H1 (cell line): ENCODE results near the gene BCAS1. TPM values are rescaled to one million over a fixed set of nuclear protein-coding genes. Genes with fewer than 3 reads are reported as not detected.

ENCODE experiments used
- CTCF ChIA-PET: fragments of 300-600 bp; sonication (Branson Sonifier 250); formaldehyde crosslinking; loops from one replicate; lab custom pipeline; 2021; ENCODE audit not compliant: partially characterized antibody; lab: Charles Lee
- POLR2A ChIA-PET: fragments of 300-600 bp; sonication (Branson Sonifier 250); formaldehyde crosslinking; loops from one replicate; lab custom pipeline; 2021; ENCODE audit warnings: inconsistent platforms; ENCODE audit not compliant: partially characterized antibody; lab: Charles Lee
- DNase-seq, 2 experiments: peaks; one replicate each; pipeline versions ENCODE4 v3.0.0 to v3.0.0-alpha.2; 2010 to 2022; ENCODE audit warnings: low spot score in 2 of 2, low read depth in 1 of 2, mixed read lengths in 1 of 2
- FAIRE-seq: peaks from 2 replicates; lab custom pipeline; 2011; peaks lifted over from hg19 to GRCh38; lab: Jason Lieb, UNC
- H2AFZ ChIP-seq: 2 replicates; pipeline ENCODE4 v1.8.1; 2012; ENCODE audit warnings: low read length, inconsistent platforms
- H2AK5ac ChIP-seq: 2 replicates; pipeline ENCODE4 v1.6.1; 2013; ENCODE audit warnings: low read depth, low read length
- H2BK120ac ChIP-seq: replicated peaks from 2 replicates; pipeline ENCODE3; 2013; ENCODE audit warnings: low read depth, low read length, inconsistent platforms
- H2BK12ac ChIP-seq: 2 replicates; pipeline ENCODE4 v1.6.1; 2013; ENCODE audit warnings: low read depth, low read length
- H2BK15ac ChIP-seq: 2 replicates; pipeline ENCODE4 v1.6.1; 2013; ENCODE audit warnings: low read length
- H2BK20ac ChIP-seq: 2 replicates; pipeline ENCODE4 v1.6.1; 2013; ENCODE audit warnings: low read length
- H2BK5ac ChIP-seq: 2 replicates; pipeline ENCODE4 v1.6.1; 2013; ENCODE audit warnings: low read depth, low read length
- H3K14ac ChIP-seq: 2 replicates; pipeline ENCODE4 v1.6.1; 2013; ENCODE audit warnings: inconsistent platforms; ENCODE audit not compliant: insufficient read length
- H3K18ac ChIP-seq: 2 replicates; pipeline ENCODE4 v1.6.1; 2013; ENCODE audit warnings: low read length; ENCODE audit errors: extremely low read depth
- H3K23ac ChIP-seq: 2 replicates; pipeline ENCODE4 v1.6.1; 2013; ENCODE audit warnings: inconsistent platforms; ENCODE audit not compliant: insufficient read length
- H3K23me2 ChIP-seq: 2 replicates; pipeline ENCODE4 v1.6.1; 2013; ENCODE audit warnings: low read depth, low read length
- H3K27ac ChIP-seq: 2 replicates; pipeline ENCODE4 v1.6.1; 2011; ENCODE audit warnings: low read depth, low read length, inconsistent platforms
- H3K27me3 ChIP-seq, 4 experiments: replicated peaks in 1 of 4; 1 replicate in 1 of 4; 2 replicates in 3 of 4; pipeline versions ENCODE4 v1.6.1 to v1.8.1; 2011 to 2013; ENCODE audit warnings: low read length in 3 of 4, mild to moderate bottlenecking in 3 of 4, inconsistent platforms in 2 of 4, mixed read lengths in 2 of 4, moderate library complexity in 1 of 4; ENCODE audit not compliant: control insufficient read depth in 3 of 4, insufficient read depth in 3 of 4; ENCODE audit errors: extremely low read depth in 1 of 4
- H3K36me3 ChIP-seq, 4 experiments: 2 replicates each; pipeline versions ENCODE4 v1.6.1 to v1.8.1; 2011 to 2013; ENCODE audit warnings: mild to moderate bottlenecking in 4 of 4, low read length in 3 of 4, moderate library complexity in 2 of 4, control low read depth in 1 of 4, inconsistent platforms in 1 of 4; ENCODE audit not compliant: insufficient read depth in 4 of 4, control insufficient read depth in 2 of 4
- H3K4ac ChIP-seq: replicated peaks from 2 replicates; pipeline ENCODE3; 2013; ENCODE audit warnings: low read length, low read depth, mixed read lengths, inconsistent platforms; ENCODE audit not compliant: insufficient read length
- H3K4me1 ChIP-seq, 4 experiments: replicated peaks in 1 of 4; 1 replicate in 1 of 4; 2 replicates in 3 of 4; pipeline versions ENCODE4 v1.6.1 to v1.8.1; 2011 to 2013; ENCODE audit warnings: low read length in 3 of 4, inconsistent platforms in 2 of 4, mixed read lengths in 1 of 4; ENCODE audit not compliant: insufficient read depth in 4 of 4, control insufficient read depth in 3 of 4
- H3K4me2 ChIP-seq, 2 experiments: 2 replicates each; pipeline versions ENCODE4 v1.6.1 to v1.8.1; 2011 to 2013; ENCODE audit warnings: low read depth in 2 of 2, low read length in 2 of 2, control low read depth in 1 of 2, inconsistent platforms in 1 of 2, mild to moderate bottlenecking in 1 of 2; ENCODE audit not compliant: insufficient read depth in 1 of 2
- H3K4me3 ChIP-seq, 4 experiments: fragments of 200-600, 300-600 bp in 1 of 4; sonication (generic), shearing (Covaris generic), sonication (Bioruptor Twin) in 1 of 4; 2 replicates each; pipeline versions ENCODE4 v1.5.1 to v1.8.1; 2011 to 2016; ENCODE audit warnings: low read length in 4 of 4, low read depth in 3 of 4, control low read depth in 2 of 4, inconsistent platforms in 2 of 4, mild to moderate bottlenecking in 2 of 4, mixed read lengths in 1 of 4, moderate library complexity in 1 of 4; ENCODE audit not compliant: insufficient read depth in 2 of 4; ENCODE audit errors: extremely low read depth in 1 of 4
- H3K56ac ChIP-seq: replicated peaks from 2 replicates; pipeline ENCODE3; 2013; ENCODE audit warnings: low read depth, mild to moderate bottlenecking, mixed read lengths, low read length, inconsistent platforms; ENCODE audit not compliant: insufficient read length
- H3K79me1 ChIP-seq: 2 replicates; pipeline ENCODE4 v1.6.1; 2013; ENCODE audit warnings: low read depth, low read length, control low read depth
- H3K79me2 ChIP-seq, 2 experiments: 2 replicates each; pipeline versions ENCODE4 v1.6.1 to v1.8.1; 2012 to 2013; ENCODE audit warnings: low read length in 2 of 2, mild to moderate bottlenecking in 2 of 2, inconsistent platforms in 1 of 2; ENCODE audit not compliant: insufficient read depth in 2 of 2, control insufficient read depth in 1 of 2
- H3K9ac ChIP-seq, 4 experiments: replicated peaks in 1 of 4; 1 replicate in 1 of 4; 2 replicates in 3 of 4; pipeline versions ENCODE4 v1.6.1 to v1.8.1; 2011 to 2013; ENCODE audit warnings: low read depth in 3 of 4, low read length in 3 of 4, control low read depth in 2 of 4, mild to moderate bottlenecking in 2 of 4, moderate library complexity in 2 of 4, inconsistent platforms in 1 of 4; ENCODE audit errors: extremely low read depth in 1 of 4
- H3K9me3 ChIP-seq, 2 experiments: 2 replicates each; pipeline versions ENCODE4 v1.6.1 to v1.8.1; 2012 to 2013; ENCODE audit warnings: mild to moderate bottlenecking in 2 of 2, moderate library complexity in 2 of 2, control low read depth in 1 of 2, inconsistent platforms in 1 of 2, low read depth in 1 of 2, low read length in 1 of 2, mixed read lengths in 1 of 2; ENCODE audit not compliant: insufficient read depth in 2 of 2
- H4K20me1 ChIP-seq, 2 experiments: replicated peaks in 1 of 2; 2 replicates each; pipeline versions ENCODE3 to v1.8.1; 2011 to 2013; ENCODE audit warnings: inconsistent platforms in 2 of 2, low read length in 2 of 2, mild to moderate bottlenecking in 1 of 2; ENCODE audit not compliant: insufficient read depth in 2 of 2, control insufficient read depth in 1 of 2
- H4K5ac ChIP-seq: 2 replicates; pipeline ENCODE4 v1.6.1; 2013; ENCODE audit warnings: low read length, low read depth, mixed read lengths, inconsistent platforms; ENCODE audit not compliant: insufficient read length
- H4K8ac ChIP-seq: 2 replicates; pipeline ENCODE4 v1.8.0; 2013; ENCODE audit warnings: mild to moderate bottlenecking, moderate library complexity, low read length, inconsistent platforms; ENCODE audit not compliant: insufficient read depth; ENCODE audit errors: extremely low read depth
- H4K91ac ChIP-seq: replicated peaks from 2 replicates; pipeline ENCODE3; 2013; ENCODE audit warnings: low read length, mixed read lengths, inconsistent platforms; ENCODE audit not compliant: insufficient read length
- ASH2L ChIP-seq: fragments of 200-600, 300-600 bp; sonication (generic); IDR thresholded peaks from one replicate; pipeline ENCODE4 v1.7.1; 2017; ENCODE audit warnings: low read length
- POLR2A ChIP-seq, 2 experiments: IDR thresholded peaks; 1 replicate in 1 of 2; 2 replicates in 1 of 2; pipeline ENCODE4 v1.6.1; 2011; ENCODE audit warnings: low read depth in 2 of 2, low read length in 2 of 2, mild to moderate bottlenecking in 2 of 2; ENCODE audit errors: control extremely low read depth in 1 of 2
- SIN3A ChIP-seq, 2 experiments: IDR thresholded peaks in 1 of 2; conservative IDR thresholded peaks in 1 of 2; 2 replicates each; pipeline ENCODE4 v1.6.1; 2011 to 2012; ENCODE audit warnings: low read length in 2 of 2, improper control_type of control experiment in 1 of 2, low read depth in 1 of 2, mild to moderate bottlenecking in 1 of 2
- WGBS, 2 experiments: shearing (Covaris generic) in 1 of 2; methylation state at CpG; one replicate each; pipeline versions ENCODE4 v1.1.6 to v1.1.7; 2013 to 2015; ENCODE audit warnings: low lambda C conversion rate in 2 of 2, mixed read lengths in 2 of 2, inconsistent platforms in 1 of 2, low coverage in 1 of 2, missing lambda C conversion rate in 1 of 2; ENCODE audit not compliant: insufficient replicate concordance in 2 of 2, insufficient coverage in 1 of 2, insufficient read length in 1 of 2; ENCODE audit errors: extremely low coverage in 1 of 2, missing lambda C conversion rate in 1 of 2; 5-methylcytosine and 5-hydroxymethylcytosine counted together
- polyA plus RNA-seq, 7 experiments: library from polyadenylated mRNA; depleted of rRNA in 3 of 7; stranded (reverse) in 5 of 7; unstranded in 2 of 7; fragments of >200 nt in 5 of 7; fragments of 200-250 nt in 2 of 7; gene quantifications; 1 replicate in 5 of 7; 2 replicates in 1 of 7; 4 replicates in 1 of 7; pipeline versions ENCODE4 v1.2.1 to v1.2.3, GENCODE V29; 2011 to 2013; ENCODE audit warnings: missing spikeins in 2 of 7, mixed read lengths in 2 of 7
- total RNA-seq: library from RNA; stranded (reverse); fragmentation: NEBNext Ultra II Directional; extraction: Animal tissue kit (Norgen Biotek cat#: 25700); gene quantifications from 2 replicates; pipeline ENCODE4 v1.2.1, GENCODE V29; 2021

BCAS1 gene
- total and polyA plus RNA-seq, 2 of the 8 experiments (the other 6 are each of a cell fraction or from before 2014, with no cell fraction given): 0.06 to 0.19 TPM

DNA sequence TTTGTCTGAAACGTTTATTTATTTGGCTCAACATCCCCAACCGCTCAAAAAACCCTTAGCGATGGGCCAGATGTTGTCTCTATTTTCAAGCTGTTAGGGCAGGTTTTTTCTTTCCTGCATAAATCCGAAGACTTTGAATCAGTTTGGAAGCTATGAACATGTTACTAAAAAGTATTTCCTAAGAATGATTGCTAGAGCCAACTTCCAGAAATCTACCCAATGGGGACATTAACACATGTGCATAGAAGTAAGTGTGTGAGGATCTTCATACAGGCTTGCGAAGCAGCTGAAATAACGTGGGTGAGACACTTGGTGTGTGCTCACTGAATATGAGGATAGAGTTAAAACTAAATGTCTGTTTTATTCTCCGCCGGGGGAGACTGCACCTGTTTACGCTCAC lies 106.8 kb downstream of the BCAS1 start:
- no peak overlapping the region for H2AFZ ChIP-seq
- H3K79me1 ChIP-seq: no peaks in the 10 kb centered on the region
- FAIRE-seq (no peak), DNase-seq (no peak)
- no peak overlapping the region for H2BK15ac ChIP-seq
- no peak overlapping the region for H3K27ac ChIP-seq
- CTCF ChIA-PET: interaction anchor here (1.5 kb wide), 1 partner anchor 19 kb away, joined by 4 read pairs; no protein-coding TSS in a partner anchor
- no peaks in the 10 kb centered on the region for H3K27me3 ChIP-seq
- no peak overlapping the region for H3K23ac ChIP-seq
- H3K23me2 ChIP-seq: no peaks in the 10 kb centered on the region
- no peak overlapping the region for H4K8ac ChIP-seq
- H3K9ac ChIP-seq: no peak overlapping the region
- H3K4me3 ChIP-seq: no peak overlapping the region
- H3K4ac ChIP-seq: no peak overlapping the region
- H2BK5ac ChIP-seq: no peak overlapping the region
- H4K20me1 ChIP-seq: no peaks in the 10 kb centered on the region
- no peak overlapping the region for H2BK120ac ChIP-seq
- no peaks in the 10 kb centered on the region for H3K36me3 ChIP-seq
- no peaks in the 10 kb centered on the region for H3K79me2 ChIP-seq
- H2BK20ac ChIP-seq: no peak overlapping the region
- no peak overlapping the region for H2AK5ac ChIP-seq
- POLR2A ChIA-PET: no interaction called here
- no peak overlapping the region for H3K4me2 ChIP-seq
- no peaks in the 10 kb centered on the region for H3K9me3 ChIP-seq
- H3K18ac ChIP-seq: no peak overlapping the region
- no peak overlapping the region for H3K14ac ChIP-seq
- no peak overlapping the region for H2BK12ac ChIP-seq
- WGBS, 2 experiments: 93% methylated on average over 9 of the region's 9 CpGs; no CpG with 5 or more reads in 1 of the 2 experiments
- no peak overlapping the region for H3K56ac ChIP-seq
- no peaks in the 10 kb centered on the region for H3K4me1 ChIP-seq
- no peak overlapping the region for H4K5ac ChIP-seq
- H4K91ac ChIP-seq: no peak overlapping the region
- TF ChIP-seq POLR2A (IDR thresholded peaks at IDR 0.05; ENCODE audit: control extremely low read depth in 1 of 2, low read depth in 2 of 2, low read length in 2 of 2) (no peak), ASH2L (no peak), SIN3A (conservative IDR thresholded peaks at IDR 0.05 in 1 of 2, IDR thresholded peaks at IDR 0.05 in 1 of 2; ENCODE audit: low read depth in 1 of 2, low read length in 2 of 2) (no peak)
